Keratinocyte (primary cell): ENCODE data around the gene MPZL1.

Source experiments
- EZH2 ChIP-seq: IDR thresholded peaks from one replicate; pipeline ENCODE4 v1.6.1; 2012; ENCODE audit warnings: inconsistent platforms, mild to moderate bottlenecking, low read length, moderate library complexity
- TF ChIP-seq, protein P1 (sequence below), 3 experiments: IDR thresholded peaks in 1 of 3; conservative IDR thresholded peaks in 1 of 3; optimal IDR thresholded peaks in 1 of 3; 2 replicates in 2 of 3; 3 replicates in 1 of 3; pipeline versions ENCODE3 to v1.5.1; 2011; ENCODE audit warnings: low read length in 3 of 3, mild to moderate bottlenecking in 3 of 3, moderate library complexity in 2 of 3, control low read depth in 1 of 3, inconsistent platforms in 1 of 3; ENCODE audit not compliant: insufficient read depth in 2 of 3; ENCODE audit errors: extremely low read depth in 1 of 3

- TF ChIP-seq, protein P1, sequence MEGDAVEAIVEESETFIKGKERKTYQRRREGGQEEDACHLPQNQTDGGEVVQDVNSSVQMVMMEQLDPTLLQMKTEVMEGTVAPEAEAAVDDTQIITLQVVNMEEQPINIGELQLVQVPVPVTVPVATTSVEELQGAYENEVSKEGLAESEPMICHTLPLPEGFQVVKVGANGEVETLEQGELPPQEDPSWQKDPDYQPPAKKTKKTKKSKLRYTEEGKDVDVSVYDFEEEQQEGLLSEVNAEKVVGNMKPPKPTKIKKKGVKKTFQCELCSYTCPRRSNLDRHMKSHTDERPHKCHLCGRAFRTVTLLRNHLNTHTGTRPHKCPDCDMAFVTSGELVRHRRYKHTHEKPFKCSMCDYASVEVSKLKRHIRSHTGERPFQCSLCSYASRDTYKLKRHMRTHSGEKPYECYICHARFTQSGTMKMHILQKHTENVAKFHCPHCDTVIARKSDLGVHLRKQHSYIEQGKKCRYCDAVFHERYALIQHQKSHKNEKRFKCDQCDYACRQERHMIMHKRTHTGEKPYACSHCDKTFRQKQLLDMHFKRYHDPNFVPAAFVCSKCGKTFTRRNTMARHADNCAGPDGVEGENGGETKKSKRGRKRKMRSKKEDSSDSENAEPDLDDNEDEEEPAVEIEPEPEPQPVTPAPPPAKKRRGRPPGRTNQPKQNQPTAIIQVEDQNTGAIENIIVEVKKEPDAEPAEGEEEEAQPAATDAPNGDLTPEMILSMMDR (optimal IDR thresholded peaks at IDR 0.05 in 1 of 3, IDR thresholded peaks at IDR 0.05 in 1 of 3, conservative IDR thresholded peaks at IDR 0.05 in 1 of 3; ENCODE audit: extremely low read depth in 1 of 3, insufficient read depth in 2 of 3, low read length in 3 of 3) = no peak
- no peak for TF ChIP-seq EZH2
These were observed 55.5 kb downstream of the MPZL1 start for GRCh38 chr1:167777269-167777650.
